CD4-positive, alpha-beta T cell treated with Interleukin-1 beta for 1 hour (primary cell): ENCODE data around the gene GIT1.

Experiments
- DNase-seq, 2 donors: peaks; one replicate each; pipeline ENCODE4 v3.0.0-alpha.2; 2020 to 2022

The GIT1 gene

GRCh38 chr17:29615492-29616299, 26.2 kb upstream of the GIT1 start:
- peak; percentile 87 to 89 for DNase-seq

- DNase-seq: peak; percentile 76 to 78
Observed at GRCh38 chr17:29615048-29615385, 25.6 kb upstream of the GIT1 start.

- no peak for DNase-seq
Observed at GRCh38 chr17:29614349-29615047, 25.1 kb upstream of the GIT1 start.

DNA sequence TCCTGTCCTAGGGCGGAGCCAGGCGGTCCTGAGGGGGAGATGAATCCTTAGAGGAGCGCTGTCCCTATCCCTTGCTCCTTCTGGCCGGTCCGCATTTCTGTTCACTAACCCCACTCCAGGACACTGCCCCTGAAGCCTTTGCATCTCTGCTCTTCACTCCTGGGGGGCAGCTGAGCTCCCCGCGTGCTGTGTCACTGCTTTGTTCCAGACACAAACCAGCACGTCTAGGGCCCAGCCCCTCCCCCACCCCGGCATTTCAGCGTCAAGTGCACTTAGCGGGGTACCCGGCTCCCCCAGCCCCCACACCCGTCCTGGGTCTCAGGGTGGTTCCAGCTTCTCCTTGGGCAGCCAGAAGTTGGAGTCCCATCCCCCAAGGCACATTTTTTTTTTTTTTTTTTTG, 24.4 kb upstream of the GIT1 start:
- DNase-seq: no peak

DNA sequence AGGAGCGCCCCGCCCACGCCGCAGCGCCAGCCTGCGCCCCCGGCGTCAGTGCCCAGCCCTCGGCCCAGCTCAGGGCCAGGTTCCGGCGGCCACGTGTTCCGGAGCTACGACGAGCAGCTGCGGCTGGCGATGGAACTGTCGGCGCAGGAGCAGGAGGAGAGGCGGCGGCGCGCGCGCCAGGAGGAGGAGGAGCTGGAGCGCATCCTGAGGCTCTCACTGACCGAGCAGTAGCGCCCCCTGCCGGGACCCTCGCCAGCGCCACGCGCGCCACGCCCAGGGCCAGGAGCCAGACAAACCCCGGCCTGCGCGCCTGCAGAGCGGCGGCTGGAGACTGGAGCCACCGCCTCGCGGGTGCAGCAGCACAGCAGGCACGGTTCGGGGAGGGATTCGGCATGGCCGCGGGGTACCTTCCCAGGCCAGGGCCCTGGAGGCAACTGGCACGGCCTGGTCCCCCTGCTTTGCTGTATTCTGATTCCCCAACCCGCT, 23.9 kb upstream of the GIT1 start:
- DNase-seq: peak; percentile 89 to 94

DNA sequence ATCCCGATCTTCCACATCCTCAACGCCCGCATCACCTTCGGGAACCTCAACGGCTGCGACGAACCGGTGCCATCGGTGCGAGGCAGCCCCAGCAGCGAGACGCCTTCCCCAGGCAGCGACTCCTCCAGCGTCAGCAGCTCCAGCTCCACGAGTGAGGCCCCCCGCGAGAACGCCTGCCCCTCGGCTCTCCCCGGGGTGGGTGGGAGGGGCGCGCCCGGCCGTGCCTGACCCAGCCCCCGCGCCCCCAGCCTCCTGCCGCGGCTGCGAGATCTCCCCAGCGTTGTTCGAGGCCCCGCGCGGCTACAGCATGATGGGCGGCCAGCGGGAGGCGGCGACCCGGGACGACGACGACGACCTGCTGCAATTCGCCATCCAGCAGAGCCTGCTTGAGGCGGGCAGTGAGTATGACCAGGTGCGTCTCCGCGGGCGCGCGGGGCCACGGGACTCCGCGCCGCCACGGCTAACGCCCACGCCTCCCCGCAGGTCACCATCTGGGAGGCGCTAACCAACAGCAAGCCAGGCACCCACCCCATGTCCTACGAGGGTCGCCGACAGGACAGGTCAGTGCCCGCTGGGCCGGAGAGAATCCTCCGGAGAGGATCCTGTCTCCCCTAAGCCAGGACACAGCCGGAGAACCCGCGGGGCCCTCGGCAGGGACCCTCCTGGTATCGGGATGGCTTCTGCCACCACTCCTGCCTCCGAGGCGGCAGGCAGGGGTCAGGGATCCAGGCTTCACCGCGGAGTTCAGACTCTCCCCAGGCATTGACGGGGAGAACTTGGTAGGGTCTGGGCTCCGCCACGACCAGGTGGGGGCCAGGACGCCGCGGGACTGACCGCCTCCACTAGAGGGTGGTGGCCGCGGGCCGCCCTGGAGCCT, 23.2 kb upstream of the GIT1 start:
- DNase-seq: no peak

GRCh38 chr17:29612094-29612403, 22.6 kb upstream of the GIT1 start:
- no peak for DNase-seq

DNA sequence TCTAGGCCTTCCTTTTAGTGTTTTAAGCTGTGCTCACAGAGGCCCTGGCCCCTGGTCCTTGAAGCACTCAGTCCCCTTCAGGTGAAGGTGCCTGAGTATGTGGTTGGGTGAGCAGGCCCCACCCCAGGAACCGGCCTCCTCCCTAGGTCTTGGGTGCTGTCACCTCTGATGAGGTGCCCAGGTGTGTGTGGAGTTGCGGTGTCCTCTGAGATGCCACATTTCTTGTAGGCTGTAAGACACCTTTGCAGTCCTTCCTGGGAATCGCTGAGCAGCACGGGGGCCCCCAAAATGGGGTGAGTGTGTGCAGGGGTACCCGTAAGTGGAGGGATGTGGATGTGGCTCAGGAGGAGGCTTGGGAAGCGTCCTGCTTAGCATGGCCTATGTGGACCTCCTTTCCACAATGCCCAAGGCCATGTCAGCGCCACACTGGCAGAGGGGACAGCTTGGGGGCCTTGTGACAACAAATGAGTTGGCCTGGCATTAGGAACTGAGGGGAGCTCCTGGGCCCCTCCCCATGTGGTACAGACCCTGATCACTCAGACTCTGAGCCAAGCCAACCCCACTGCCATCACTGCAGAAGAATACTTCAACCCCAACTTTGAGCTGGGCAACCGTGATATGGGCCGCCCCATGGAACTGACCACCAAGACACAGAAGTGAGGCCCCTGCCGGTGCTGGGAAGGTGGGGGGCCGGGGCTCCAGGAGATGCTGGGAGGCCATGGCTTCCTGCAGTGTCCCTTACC, 22.1 kb upstream of the GIT1 start:
- DNase-seq: no peak

- no peak for DNase-seq
Observed at GRCh38 chr17:29610395-29610794, 20.9 kb upstream of the GIT1 start.

GRCh38 chr17:29608986-29609385, 19.5 kb upstream of the GIT1 start:
- no peak for DNase-seq

DNA sequence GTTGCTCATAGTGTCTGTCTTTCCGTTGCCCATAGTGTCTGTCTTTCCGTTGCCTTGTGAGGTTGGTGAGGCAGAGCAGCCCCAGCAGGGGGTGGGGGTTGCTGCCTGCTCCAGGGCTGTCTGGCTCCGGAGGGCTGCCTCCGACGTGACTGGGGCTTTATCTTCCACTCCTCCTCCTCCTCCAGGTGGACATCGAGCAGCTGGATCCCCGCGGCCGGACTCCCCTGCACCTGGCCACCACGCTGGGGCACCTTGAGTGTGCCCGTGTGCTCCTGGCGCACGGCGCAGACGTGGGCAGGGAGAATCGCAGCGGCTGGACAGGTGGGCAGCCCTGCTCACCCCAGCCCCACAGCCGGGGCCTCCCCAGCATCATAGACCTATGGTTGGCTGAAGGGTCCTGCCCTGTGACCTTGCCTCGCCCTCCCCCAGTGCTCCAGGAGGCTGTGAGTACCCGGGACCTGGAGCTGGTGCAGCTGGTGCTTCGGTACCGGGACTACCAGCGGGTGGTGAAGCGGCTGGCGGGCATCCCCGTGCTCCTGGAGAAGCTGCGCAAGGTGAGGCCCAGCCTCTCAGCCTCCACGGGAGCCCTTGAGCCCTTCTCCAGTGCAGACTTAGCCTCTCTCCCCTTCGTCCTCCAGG, 18.2 kb upstream of the GIT1 start:
- no peak for DNase-seq

DNA sequence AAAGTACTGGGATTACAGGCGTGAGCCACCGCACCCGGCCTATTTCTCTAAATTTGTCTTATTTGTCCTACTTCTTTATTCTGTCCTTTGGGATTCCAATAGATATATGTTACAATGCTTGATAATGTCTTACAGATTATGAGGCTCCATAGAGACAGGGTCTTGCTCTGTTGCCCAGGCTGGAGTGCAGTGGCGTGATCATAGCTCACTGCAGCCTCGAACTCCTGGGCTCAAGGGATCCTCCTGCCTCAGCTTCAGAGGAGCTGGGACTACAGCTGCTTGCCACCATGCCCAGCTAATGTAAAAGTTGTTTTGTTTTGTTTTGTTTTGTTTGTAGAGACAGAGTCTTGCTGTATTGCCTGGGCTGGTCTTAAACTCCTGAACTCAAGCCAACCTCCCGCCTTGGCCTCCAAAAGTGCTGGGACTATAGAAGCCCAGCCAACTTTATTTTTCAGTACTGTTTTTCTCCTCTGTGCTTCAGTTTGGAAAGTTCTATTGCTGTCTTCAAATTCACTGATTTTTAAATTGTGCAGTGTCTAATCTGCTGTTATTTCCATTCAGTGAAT, 13.7 kb upstream of the GIT1 start:
- DNase-seq: no peak

- DNase-seq: no peak
Observed at GRCh38 chr17:29597361-29598172, 8.1 kb upstream of the GIT1 start.

DNA sequence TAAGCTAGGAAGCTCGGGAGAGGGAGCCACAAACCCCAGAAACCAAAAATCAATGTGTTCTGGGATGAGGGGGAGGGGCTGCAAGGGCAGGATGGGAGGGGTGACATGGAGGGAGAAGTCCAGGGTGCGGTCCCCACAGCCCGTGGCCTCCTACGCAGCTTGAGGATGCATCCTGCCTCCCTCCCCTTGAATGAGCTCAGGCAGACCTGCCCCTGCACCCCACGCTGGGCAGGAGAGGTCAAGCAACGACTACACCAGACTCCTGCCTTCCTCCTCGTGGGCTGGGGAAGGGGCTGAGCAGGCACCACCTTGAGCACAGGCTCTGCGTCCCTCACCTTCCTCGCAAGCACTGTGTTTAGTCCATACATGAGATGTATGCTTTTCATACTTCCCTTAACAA, 7.4 kb upstream of the GIT1 start:
- no peak for DNase-seq

- no peak for DNase-seq
Observed at GRCh38 chr17:29595943-29596774, 6.7 kb upstream of the GIT1 start.

DNA sequence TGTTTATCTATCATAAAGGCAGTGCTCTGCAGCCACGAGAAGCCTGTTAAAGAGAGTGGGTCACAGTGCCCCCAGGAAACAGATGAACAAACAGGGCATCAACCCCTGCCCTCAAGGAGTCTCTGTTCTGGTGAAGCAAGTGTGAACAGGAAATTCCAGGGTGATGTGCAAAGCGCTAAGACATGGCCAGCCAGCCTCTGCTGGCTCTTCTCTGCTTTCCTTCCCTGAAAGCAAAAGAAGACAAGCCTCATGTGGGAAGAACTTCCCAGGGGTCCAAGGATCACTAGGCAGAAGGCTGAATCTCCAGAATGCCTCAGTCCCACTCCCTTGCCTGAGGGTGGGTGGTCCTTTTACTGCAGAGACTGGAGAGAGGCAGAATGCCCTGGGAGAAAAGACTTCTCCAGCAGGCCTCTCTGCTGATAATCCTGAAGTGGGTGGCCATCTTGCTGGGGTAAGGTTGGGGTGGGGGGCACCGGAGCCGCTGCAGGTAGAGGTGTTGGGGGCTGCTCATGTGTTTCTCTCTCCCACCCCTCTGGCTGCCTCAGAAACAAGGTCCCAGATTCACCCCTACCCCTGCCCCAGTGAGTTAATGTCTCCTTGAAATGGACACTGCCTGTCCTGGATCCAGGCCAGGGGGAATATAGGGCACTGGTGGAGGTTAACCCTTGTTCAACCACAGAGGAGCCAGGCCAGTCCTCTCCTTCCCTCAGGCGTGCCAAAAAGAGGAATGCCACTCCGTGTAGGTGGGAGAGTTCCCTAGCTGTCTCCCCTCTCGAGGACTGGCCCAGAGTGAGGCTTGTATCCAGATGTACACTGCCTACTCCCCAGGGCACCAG, 5.9 kb upstream of the GIT1 start:
- no peak for DNase-seq

DNA sequence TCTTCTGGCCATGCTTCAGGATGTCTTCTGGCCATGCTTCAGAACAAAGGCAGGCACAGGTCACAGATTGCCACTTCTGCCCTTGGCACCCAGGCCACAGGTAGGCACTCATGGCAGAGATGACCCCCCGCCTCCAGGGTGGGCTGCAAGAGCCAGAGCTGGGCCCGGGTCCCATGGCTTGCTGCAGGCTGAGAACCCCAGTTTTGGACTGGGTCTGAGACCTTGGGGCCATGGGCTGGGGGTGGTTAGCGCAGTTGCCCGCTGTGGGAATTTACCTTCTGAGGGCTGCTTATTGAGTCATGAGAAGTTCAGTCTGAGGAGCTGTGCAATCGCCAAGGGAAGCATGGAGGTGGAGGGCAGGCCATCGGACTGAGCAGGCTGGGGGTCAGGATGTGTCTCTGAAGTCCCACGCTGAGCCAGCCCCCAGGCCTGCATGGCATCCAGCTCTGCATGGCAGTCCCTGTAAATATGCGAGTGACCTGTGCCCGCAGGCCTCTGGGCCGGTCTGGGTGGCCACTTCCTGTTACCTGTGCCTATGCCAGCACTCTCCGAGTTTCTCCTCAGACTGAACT, 5.2 kb upstream of the GIT1 start:
- DNase-seq: no peak

DNA sequence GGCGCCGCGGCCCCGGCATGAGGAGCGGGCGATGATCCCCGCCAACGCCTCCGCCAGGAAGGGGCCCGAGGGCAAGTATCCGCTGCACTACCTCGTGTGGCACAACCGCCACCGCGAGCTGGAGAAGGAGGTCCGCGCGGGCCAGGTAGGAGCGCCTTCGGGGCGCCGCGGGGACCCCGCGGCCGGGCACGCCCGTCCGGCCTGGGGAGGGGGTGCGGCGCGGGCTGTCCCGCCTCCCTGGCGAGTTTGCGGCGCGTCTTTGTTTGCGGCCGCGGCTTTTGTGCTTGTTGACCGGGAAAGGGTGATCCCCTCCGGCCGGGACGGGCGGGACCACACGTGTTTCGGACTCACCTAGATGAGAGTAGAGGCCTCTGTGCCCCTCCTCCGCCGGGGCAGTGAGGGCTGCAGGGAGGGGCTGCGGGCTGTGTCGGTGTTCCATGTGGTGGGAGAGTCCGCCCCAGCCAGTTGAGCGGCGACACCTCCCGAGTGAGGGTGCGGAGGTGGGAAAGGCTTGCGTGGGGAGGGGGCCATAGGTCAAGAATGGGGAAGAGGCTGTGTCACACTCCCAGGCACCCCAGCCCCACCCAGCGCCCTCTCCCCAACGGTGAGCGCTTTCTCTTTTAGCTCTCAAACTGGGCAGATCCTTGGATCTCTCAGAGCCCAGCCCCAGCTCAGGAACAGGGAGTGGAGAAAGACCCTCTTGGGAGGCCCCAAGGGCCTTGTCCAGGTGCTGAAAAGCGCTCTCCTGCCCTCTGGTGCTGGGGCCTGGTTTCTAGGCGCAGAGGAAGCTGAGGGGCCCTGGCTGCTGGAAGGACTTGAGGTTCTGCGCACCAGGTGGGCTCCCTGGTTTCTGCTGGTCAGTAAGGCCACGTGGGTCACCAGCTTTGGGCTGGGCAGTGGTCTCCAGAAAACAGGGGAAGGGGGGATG, 4.4 kb upstream of the GIT1 start:
- no peak for DNase-seq
